NOMO-1 treated with dmso at 0.1 percent for 144 hours (cell line): ENCODE data around the gene MEGF8.

ENCODE experiments used
- DNase-seq: peaks from one replicate; lab custom pipeline; 2025; ENCODE audit not compliant: unreplicated experiment; lab: John Stamatoyannopoulos, UW

MEGF8 gene

DNA sequence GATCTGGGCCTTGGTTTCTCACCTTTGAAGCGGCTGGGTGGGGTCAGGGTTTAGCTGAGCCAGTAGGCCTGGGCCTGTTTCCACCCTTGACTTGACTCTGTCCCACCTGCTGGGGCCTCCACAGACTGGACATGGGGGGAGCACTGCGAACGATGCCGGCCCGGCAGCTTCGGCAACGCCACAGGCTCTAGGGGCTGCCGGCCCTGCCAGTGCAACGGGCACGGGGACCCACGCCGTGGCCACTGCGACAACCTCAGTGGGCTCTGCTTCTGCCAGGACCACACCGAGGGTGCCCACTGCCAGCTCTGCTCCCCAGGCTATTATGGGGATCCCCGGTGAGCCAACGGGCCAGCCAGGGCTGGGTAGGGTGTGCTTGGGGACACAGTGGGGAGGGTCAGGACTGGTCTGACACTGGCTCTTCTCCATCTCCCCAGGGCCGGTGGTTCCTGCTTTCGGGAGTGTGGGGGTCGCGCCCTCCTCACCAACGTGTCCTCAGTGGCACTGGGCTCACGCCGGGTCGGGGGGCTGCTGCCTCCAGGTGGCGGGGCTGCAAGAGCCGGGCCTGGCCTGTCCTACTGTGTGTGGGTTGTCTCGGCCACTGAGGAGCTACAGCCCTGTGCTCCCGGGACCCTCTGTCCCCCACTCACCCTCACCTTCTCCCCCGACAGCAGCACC, 28.0 kb downstream of the MEGF8 start:
- no peak for DNase-seq

DNA sequence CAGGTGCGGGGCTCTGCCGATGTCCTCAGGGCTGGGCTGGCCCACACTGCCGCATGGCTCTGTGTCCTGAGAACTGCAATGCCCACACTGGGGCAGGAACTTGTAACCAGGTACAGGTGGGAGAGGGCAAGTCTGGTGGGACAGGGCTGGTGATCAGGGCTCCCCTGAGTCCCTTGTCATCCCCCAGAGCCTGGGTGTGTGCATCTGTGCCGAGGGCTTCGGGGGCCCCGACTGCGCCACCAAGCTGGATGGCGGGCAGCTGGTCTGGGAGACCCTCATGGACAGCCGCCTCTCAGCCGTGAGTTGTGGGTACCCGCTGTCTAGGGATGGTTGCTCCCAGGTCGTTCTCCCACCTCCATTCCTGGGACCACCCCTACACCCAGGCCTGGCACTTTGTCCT, 30.5 kb downstream of the MEGF8 start:
- DNase-seq = no peak

DNA sequence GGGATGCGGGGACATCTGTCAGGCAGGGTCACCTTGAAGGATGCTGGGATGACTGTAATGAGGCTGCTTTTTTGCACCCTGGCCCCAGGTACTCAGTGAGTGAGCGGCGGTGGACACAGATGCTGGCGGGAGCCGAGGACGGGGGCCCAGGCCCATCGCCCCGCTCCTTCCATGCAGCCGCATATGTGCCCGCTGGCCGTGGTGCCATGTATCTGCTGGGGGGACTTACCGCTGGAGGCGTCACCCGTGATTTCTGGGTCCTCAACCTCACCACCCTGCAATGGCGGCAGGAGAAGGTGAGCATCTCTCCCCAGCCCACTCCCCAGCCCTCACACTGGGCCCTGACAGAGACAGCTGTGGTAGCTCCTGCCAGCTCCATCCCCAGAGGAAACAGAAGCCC, 31.3 kb downstream of the MEGF8 start:
- DNase-seq = no peak

DNA sequence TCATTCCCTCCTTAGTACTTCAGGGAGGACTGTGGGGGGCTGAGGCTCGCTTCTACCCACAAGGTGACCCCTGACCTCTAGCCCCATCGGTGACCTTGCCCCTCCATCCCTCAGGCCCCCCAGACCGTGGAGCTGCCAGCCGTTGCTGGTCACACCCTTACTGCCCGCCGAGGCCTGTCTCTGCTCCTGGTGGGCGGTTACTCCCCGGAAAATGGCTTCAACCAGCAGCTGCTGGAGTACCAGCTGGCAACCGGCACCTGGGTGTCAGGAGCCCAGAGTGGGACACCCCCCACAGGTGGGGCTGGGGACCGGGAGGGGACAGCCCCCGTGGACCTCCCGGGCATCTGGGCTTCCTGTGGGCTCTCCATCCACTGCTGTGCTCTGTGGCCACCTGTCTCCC, 31.9 kb downstream of the MEGF8 start:
- DNase-seq = no peak

DNA sequence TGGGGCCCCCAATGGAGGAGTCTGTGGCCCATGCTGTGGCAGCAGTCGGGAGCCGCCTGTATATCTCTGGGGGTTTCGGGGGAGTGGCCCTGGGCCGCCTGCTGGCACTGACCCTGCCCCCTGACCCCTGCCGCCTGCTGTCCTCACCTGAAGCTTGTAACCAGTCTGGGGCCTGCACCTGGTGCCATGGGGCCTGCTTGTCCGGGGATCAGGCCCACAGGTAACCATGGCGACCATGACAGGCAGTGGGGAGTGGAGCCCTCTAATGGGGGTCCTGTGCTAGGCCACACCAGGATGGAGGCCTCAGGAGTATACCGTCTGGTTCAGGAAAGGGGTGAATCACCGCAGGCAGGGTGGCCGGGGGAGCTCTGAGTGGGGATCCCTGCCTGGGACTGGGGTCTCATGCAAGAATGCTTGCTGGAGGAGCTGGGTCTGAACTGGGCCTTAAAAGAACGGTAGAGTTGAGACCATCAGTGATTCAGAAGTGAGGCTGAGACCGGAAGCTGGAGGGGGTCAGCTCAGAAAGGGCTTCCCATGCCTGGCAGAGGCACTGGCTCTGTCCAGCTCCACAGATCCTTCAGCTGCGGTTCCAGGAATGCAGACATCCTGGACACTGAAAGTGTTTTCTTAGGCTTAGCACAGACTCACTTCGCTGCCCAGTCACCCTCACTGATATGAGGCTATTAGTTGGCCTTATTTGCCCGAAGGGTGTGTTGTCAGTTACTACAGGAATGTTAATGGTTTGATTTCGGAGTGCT, 35.5 kb downstream of the MEGF8 start:
- no peak for DNase-seq

- DNase-seq = no peak
Measured at GRCh38 chr19:42361545-42361910, 36.1 kb downstream of the MEGF8 start.

GRCh38 chr19:42362342-42362741, 36.9 kb downstream of the MEGF8 start:
- no peak for DNase-seq

DNA sequence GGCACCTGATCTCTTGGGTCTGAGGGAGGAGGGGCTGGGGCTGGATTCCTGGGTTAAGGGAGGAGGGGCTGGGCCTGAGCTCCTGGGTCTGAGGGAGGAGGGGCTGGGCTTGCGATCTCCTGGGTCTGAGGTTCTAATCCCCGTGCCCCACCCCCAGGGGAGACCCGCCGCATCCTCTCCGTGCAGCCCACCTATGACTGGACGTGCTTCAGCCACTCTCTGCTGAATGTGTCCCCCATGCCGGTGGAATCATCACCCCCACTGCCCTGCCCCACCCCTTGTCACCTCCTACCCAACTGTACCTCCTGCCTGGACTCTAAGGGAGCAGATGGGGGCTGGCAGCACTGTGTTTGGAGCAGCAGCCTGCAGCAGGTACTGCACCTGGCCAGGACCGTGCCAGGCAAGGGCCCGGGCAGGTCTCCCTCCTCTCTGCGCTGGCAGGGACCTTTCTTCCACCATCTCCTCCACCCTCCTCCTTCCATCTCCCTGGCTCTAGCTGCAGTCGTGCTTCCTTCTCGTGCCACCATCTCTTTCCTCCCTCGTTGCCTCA, 37.5 kb downstream of the MEGF8 start:
- no peak for DNase-seq

GRCh38 chr19:42363614-42364346, 38.3 kb downstream of the MEGF8 start:
- no peak for DNase-seq

GRCh38 chr19:42366673-42367072, 41.2 kb downstream of the MEGF8 start:
- no peak for DNase-seq

DNA sequence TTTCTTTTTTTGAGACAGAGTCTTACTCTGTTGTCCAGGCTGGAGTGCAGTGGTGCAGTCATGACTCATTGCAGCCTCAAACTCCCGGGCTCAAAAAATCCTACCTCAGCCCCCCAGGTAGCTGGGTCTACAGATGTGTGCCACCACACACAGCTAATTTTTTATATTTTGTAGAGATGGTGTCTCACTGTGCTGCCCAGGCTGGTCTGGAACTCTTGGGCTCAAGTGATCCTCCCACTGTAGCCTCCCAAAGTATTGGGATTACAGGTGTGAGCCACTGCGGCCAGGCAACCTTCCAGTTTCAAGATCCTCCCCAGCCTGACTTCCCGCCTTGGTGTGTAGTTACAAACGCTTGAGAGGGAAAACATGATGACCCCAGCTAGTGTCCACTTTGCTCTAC, 42.5 kb downstream of the MEGF8 start:
- DNase-seq = no peak

- DNase-seq = no peak
Measured at GRCh38 chr19:42368360-42368759, 42.9 kb downstream of the MEGF8 start.

DNA sequence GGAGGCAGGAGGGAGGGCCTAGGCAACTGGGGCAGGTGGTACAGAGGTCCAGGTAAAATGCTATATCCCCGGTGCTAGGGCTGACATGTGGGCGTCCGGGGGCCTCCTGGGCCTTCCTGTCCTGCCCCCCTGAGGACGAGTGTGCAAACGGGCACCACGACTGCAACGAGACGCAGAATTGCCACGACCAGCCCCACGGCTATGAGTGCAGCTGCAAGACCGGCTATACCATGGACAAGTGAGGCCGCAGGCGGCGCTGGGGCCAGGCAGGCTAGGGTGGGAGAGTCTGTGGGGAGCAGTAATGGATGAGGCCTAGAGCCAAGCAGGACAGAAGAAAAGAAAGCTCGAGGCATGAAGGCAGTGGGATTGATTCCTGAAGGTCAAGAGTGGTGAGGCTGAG, 43.3 kb downstream of the MEGF8 start:
- DNase-seq = no peak

DNA sequence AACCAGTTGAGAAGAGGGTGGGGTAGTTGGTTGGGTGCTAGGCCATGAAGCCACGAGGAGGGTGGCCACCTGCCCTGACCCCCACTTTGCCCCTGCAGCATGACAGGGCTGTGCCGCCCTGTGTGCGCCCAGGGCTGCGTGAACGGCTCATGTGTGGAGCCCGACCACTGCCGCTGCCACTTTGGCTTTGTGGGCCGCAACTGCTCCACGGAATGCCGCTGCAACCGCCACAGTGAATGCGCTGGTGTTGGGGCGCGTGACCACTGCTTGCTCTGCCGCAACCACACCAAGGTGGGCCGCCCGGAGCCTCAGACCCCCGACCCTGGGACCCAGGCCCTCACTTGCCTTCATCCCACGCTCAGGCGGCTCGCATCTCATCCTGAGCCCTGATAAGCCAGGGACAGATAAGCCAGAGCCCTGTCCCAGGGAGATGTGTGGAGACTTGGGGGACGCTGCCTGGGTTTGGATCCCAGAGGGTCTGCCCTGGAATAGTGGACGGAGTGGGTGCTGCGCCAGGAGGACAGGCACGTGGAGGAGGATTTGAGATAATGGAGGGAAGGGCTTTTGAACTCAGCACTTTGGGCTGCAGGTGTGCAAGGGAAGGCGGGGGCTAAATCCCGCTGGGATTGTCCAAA, 44.1 kb downstream of the MEGF8 start:
- no peak for DNase-seq

DNA sequence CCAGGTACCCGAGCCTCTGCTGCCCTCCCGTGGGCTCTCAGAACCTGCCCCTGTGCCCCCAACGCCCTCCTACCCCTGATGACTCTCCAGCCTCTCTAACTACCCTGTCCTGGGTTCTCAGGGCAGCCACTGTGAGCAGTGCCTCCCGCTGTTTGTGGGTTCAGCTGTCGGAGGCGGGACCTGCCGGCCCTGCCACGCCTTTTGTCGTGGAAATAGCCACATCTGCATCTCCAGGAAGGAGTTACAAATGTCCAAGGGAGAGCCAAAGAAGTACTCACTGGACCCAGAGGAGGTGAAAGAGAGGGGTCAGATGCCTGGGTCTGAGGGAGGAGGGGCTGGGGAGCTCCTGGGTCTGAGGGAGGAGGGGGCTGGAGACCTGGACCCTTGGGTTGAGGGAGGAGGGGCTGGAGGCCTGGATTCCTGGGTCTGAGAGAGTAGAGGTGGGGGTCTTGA, 44.7 kb downstream of the MEGF8 start:
- no peak for DNase-seq

- no peak for DNase-seq
Measured at GRCh38 chr19:42370626-42371175, 45.3 kb downstream of the MEGF8 start.

DNA sequence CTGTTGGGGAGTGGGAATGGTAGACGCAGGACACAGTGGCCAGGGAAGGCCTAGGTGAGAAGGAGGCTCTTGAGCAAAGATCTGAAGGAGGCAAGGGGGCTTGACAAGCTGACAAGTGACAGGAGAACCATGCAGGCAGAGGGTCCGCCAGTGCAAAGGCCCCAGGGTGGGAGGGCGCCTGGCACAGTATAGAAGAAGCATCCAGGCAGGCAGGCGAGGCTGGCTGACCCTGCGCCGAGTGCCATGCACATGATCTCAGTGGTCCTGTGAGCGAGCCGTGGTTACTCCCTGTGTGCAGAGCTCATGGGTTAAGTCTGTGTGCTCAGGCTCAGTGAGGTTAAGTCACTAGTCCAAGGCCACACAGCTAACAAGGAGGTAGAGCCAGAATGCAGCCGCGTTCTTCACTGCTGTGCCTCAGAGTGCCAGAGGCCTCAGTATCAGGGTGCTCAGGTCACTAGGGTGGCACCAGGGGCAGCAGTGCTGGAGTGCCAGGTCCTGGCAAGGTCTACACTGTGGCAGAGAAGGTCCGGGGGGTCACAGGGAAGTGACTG, 49.5 kb downstream of the MEGF8 start:
- DNase-seq = no peak

- no peak for DNase-seq
Measured at GRCh38 chr19:42375415-42376176, 50.2 kb downstream of the MEGF8 start.

DNA sequence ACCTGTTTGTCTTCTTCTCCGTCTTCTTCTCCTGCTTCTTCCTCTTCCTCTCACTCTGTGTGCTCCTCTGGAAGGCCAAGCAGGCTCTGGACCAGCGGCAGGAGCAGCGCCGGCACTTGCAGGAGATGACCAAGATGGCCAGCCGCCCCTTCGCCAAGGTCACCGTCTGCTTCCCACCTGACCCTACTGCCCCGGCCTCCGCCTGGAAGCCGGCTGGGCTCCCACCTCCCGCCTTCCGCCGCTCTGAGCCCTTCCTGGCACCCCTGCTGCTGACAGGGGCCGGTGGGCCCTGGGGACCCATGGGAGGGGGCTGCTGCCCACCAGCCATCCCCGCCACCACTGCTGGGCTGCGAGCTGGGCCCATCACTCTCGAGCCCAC, 50.7 kb downstream of the MEGF8 start:
- DNase-seq = no peak
